ENCODE measurements around the gene LETM1. TPM values are rescaled to one million over a fixed set of nuclear protein-coding genes. Genes with fewer than 3 reads are reported as not detected.

LETM1 gene
- total and polyA plus RNA-seq, 10 donors: 6.5 to 47.7 (median 34.7) TPM

DNA sequence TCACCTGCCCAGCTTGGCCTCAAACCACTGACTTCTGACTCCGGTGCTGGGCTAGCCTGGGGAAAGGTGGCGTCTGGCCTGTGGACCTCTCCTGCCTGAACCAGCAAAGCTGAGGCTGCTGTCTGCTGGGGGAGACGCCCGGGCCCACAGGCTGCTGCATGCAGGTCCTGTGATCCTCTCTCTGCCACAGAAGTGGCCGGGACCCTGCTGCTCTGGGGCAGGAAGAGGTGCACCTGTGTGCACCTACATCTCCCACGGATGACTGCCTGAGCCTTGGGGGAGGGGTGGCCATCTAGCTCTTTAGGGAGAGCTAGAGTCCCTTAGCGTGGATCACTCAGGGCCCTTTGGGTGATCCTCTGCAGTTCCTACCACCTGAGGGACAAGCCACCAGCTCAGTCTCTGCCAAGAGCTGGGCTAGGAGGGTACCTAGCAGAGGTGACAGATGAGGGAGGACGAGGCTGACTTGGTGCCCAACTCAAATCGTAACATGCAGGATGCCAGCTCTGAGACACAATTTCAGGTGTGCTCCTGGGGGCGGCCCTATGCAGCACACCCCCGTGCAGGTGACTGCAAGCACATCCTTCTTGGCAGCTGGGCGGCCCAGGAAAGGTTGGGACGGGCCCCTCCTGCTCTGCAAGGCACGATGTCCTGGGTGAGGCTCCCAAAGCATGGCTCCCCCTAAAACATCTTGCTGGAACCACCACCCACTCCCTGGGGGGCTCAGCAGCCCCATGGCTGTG, 22.5 kb downstream of the LETM1 start:
- peaks cover 0 to 25% (median 14%) of the 10 kb centered on the region in 6 donors for H3K4me1 ChIP-seq
- H3K9me3 ChIP-seq: no peaks in the 10 kb centered on the region
- DNase-seq: no peak
- intact Hi-C loops (cut with DNase I; ENCODE audit: low total_unique reads): no loop called here
- no peak overlapping the region for H3K4me3 ChIP-seq
- H3K36me3 ChIP-seq: peaks cover 0 to 92% (median 71%) of the 10 kb centered on the region in 6 donors
- TF ChIP-seq POLR2A (IDR thresholded peaks at IDR 0.05): no peak
- TF ChIP-seq, protein P1, sequence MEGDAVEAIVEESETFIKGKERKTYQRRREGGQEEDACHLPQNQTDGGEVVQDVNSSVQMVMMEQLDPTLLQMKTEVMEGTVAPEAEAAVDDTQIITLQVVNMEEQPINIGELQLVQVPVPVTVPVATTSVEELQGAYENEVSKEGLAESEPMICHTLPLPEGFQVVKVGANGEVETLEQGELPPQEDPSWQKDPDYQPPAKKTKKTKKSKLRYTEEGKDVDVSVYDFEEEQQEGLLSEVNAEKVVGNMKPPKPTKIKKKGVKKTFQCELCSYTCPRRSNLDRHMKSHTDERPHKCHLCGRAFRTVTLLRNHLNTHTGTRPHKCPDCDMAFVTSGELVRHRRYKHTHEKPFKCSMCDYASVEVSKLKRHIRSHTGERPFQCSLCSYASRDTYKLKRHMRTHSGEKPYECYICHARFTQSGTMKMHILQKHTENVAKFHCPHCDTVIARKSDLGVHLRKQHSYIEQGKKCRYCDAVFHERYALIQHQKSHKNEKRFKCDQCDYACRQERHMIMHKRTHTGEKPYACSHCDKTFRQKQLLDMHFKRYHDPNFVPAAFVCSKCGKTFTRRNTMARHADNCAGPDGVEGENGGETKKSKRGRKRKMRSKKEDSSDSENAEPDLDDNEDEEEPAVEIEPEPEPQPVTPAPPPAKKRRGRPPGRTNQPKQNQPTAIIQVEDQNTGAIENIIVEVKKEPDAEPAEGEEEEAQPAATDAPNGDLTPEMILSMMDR (IDR thresholded peaks at IDR 0.05 in 8 of 11, conservative IDR thresholded peaks at IDR 0.05 in 3 of 11): no peak
- TF ChIP-seq POLR2AphosphoS5 (IDR thresholded peaks at IDR 0.05): no peak
- H3K27ac ChIP-seq: peak overlapping the region in 1 of 8 donors; percentile 22
- WGBS, 5 donors: 77 to 92% (median 84%) methylated on average over 7 to 14 of the region's 14 CpGs
- H3K27me3 ChIP-seq (replicated peaks in 1 of 7): no peaks in the 10 kb centered on the region

DNA sequence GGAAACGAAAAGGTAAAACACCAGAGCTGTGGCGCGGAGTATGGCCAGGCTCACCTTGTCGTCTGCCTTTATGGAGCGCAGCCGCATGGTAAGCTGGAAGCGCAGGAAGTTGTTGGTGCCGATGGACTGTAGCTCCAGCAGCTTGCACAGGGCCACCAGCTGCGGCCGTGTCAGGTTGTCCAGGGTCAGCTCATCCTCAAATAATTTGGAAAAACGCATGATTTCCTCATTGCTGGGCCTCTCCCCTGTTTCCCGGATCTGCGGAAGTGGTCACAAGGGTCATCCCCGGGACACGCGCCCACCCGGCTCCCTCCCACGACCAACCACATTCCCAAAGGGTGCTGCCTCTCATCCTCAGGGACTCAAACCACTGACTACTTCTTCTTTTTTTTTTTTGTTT, 23.3 kb downstream of the LETM1 start:
- TF ChIP-seq, protein P1 (IDR thresholded peaks at IDR 0.05 in 8 of 11, conservative IDR thresholded peaks at IDR 0.05 in 3 of 11): no peak
- TF ChIP-seq POLR2AphosphoS5 (IDR thresholded peaks at IDR 0.05) (no peak), POLR2A (IDR thresholded peaks at IDR 0.05) (no peak)
- Histone ChIP-seq H3K27me3 (replicated peaks in 1 of 7) (no peaks in the 10 kb centered on the region), H3K4me1 (peaks cover 0 to 25% (median 14%) of the 10 kb centered on the region in 6 donors), H3K9me3 (no peaks in the 10 kb centered on the region), H3K27ac (no peak overlapping the region), H3K4me3 (no peak overlapping the region), H3K36me3 (peaks cover 0 to 84% (median 64%) of the 10 kb centered on the region in 6 donors)
- 82 to 90% (median 86%) methylated on average over 18 of the region's 18 CpGs for WGBS, 5 donors
- intact Hi-C loops (cut with DNase I; ENCODE audit: low total_unique reads): no loop called here
- no peak for DNase-seq

DNA sequence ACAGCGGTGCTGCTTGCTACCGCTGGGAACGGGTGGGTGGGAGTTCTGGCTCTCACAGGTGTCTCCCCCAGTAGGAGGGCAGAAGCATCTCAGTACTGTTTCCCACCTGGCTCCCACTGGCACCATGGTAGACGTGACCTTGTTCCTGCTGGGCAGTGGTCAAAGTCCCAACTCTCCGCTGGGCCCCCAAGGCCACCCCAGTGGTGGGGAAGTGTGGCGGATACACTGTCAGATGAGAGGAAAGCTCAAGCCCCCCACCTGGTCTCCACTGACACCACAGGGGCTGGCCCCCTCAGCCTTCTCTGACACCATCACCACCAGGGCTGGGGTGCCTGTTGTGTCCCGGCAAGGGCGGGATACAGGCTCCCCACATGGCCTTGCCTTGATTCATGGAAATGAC, 24.6 kb downstream of the LETM1 start:
- Histone ChIP-seq H3K27ac (no peak overlapping the region), H3K9me3 (no peaks in the 10 kb centered on the region), H3K27me3 (replicated peaks in 1 of 7) (no peaks in the 10 kb centered on the region), H3K36me3 (peaks cover 0 to 78% (median 64%) of the 10 kb centered on the region in 6 donors), H3K4me1 (peaks cover 0 to 25% (median 14%) of the 10 kb centered on the region in 6 donors), H3K4me3 (no peak overlapping the region)
- WGBS, 5 donors: 89 to 96% (median 93%) methylated on average over 7 to 8 of the region's 8 CpGs
- no peak for DNase-seq
- intact Hi-C loops (cut with DNase I; ENCODE audit: low total_unique reads): no loop called here
- TF ChIP-seq POLR2A (IDR thresholded peaks at IDR 0.05) (no peak), POLR2AphosphoS5 (IDR thresholded peaks at IDR 0.05) (no peak)
- TF ChIP-seq, protein P1 (IDR thresholded peaks at IDR 0.05 in 8 of 11, conservative IDR thresholded peaks at IDR 0.05 in 3 of 11): no peak

DNA sequence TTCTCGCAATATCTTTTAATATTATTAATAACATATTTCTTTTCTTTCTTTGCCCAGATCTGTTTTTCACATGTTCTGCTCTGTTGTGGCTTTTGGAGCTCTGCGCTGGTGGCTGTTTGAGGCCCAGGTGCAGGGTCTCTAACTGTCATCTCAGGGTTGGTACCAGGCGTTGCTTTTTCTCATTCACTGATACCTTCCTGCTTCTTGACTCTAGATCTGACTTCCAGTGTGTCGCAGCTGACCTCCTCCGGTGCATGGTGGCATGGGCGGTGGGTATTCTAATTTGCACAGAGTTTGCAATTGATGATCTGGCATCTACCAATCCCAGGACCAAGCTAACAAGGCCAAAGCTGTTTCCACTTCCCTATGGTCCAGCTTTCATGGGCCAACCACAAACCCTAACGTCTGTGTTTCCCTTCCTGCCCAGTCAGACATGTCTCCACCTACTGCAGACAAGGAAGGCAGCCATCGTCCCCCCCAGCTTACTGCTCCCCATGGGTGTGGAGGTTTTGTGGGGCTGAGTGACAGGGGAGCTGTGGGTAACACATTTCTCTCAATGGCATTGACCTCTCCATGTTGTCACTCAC, 25.2 kb downstream of the LETM1 start:
- Histone ChIP-seq H3K4me3 (no peak overlapping the region), H3K9me3 (no peaks in the 10 kb centered on the region), H3K27me3 (replicated peaks in 1 of 7) (no peaks in the 10 kb centered on the region), H3K36me3 (peaks cover 0 to 78% (median 62%) of the 10 kb centered on the region in 6 donors), H3K27ac (no peak overlapping the region), H3K4me1 (peaks cover 0 to 25% (median 14%) of the 10 kb centered on the region in 6 donors)
- 42 to 64% (median 54%) methylated on average over 8 of the region's 8 CpGs for WGBS, 5 donors
- no peak for TF ChIP-seq POLR2A (IDR thresholded peaks at IDR 0.05)
- no peak for TF ChIP-seq POLR2AphosphoS5 (IDR thresholded peaks at IDR 0.05)
- TF ChIP-seq, protein P1 (IDR thresholded peaks at IDR 0.05 in 8 of 11, conservative IDR thresholded peaks at IDR 0.05 in 3 of 11): no peak
- intact Hi-C loops (cut with DNase I; ENCODE audit: low total_unique reads): no loop called here
- no peak for DNase-seq
